Cerebellar nuclear complex (tissue), 1 donor: Measurements from ENCODE around the gene CTNND2.
A peak's percentile ranks its signal among the peaks of the same experiment; 100 is the strongest.

Experiments used
- DNase-seq, 2 experiments: peaks; one replicate each; lab custom pipeline; 2025; lab: John Stamatoyannopoulos, UW

CTNND2 gene

GRCh38 chr5:11522796-11523195 is 381.4 kb downstream of the CTNND2 start:
- DNase-seq = no peak

- DNase-seq = peak; percentile 74 to 90
Observed at GRCh38 chr5:11520241-11520930, 383.9 kb downstream of the CTNND2 start.

GRCh38 chr5:11519236-11519635 is 385.0 kb downstream of the CTNND2 start:
- no peak for DNase-seq

GRCh38 chr5:11518676-11519075 is 385.6 kb downstream of the CTNND2 start:
- no peak for DNase-seq

- DNase-seq = no peak
Observed at GRCh38 chr5:11514705-11515432, 389.4 kb downstream of the CTNND2 start.

- no peak for DNase-seq
Observed at GRCh38 chr5:11511878-11512277, 392.4 kb downstream of the CTNND2 start.

- no peak for DNase-seq
Observed at GRCh38 chr5:11510889-11511288, 393.4 kb downstream of the CTNND2 start.

- DNase-seq = no peak
Observed at GRCh38 chr5:11509793-11510192, 394.5 kb downstream of the CTNND2 start.

GRCh38 chr5:11507156-11507910 is 396.9 kb downstream of the CTNND2 start:
- peak in 1 of 2 experiments; percentile 8 for DNase-seq

GRCh38 chr5:11504886-11505193 is 399.4 kb downstream of the CTNND2 start:
- no peak for DNase-seq

GRCh38 chr5:11504065-11504885 is 400.0 kb downstream of the CTNND2 start:
- no peak for DNase-seq

GRCh38 chr5:11502783-11503182 is 401.5 kb downstream of the CTNND2 start:
- no peak for DNase-seq

- DNase-seq = no peak
Observed at GRCh38 chr5:11497651-11498050, 406.6 kb downstream of the CTNND2 start.

GRCh38 chr5:11496137-11496719 is 408.0 kb downstream of the CTNND2 start:
- no peak for DNase-seq

GRCh38 chr5:11494340-11494739 is 409.9 kb downstream of the CTNND2 start:
- no peak for DNase-seq

GRCh38 chr5:11491404-11492075 is 412.7 kb downstream of the CTNND2 start:
- DNase-seq = no peak

GRCh38 chr5:11483630-11484029 is 420.6 kb downstream of the CTNND2 start:
- no peak for DNase-seq

- no peak for DNase-seq
Observed at GRCh38 chr5:11482011-11482410, 422.2 kb downstream of the CTNND2 start.

GRCh38 chr5:11477786-11478185 is 426.5 kb downstream of the CTNND2 start:
- no peak for DNase-seq

- DNase-seq = no peak
Observed at GRCh38 chr5:11476866-11477265, 427.4 kb downstream of the CTNND2 start.
